Natural killer cell (primary cell): ENCODE data around the gene POLD4. TPM values are rescaled to one million over a fixed set of nuclear protein-coding genes. Genes with fewer than 3 reads are reported as not detected.

Experiments used
- ATAC-seq, 3 donors: fragments of 150-1000 bp in 2 of 3; fragments of 200-7000 bp in 1 of 3; cut with Tn5 transposase; 1 replicate in 1 of 3; 2 replicates in 2 of 3; pipeline ENCODE4 v1.10.0; 2021; ENCODE audit warnings: mild to moderate bottlenecking in 2 of 3, moderate library complexity in 2 of 3
- DNase-seq, 2 donors: peaks; one replicate each; pipeline versions ENCODE4 v3.0.0 to v3.0.0-alpha.2; 2013 to 2021; ENCODE audit warnings: mixed read lengths in 1 of 2
- H3K27ac ChIP-seq: one replicate; pipeline ENCODE4 v1.5.1; 2013; ENCODE audit warnings: mild to moderate bottlenecking, low read length
- H3K27me3 ChIP-seq: one replicate; pipeline ENCODE4 v1.6.1; 2013; ENCODE audit warnings: low read length; ENCODE audit not compliant: control insufficient read depth, insufficient read depth
- H3K36me3 ChIP-seq: one replicate; pipeline ENCODE4 v1.6.1; 2013; ENCODE audit warnings: low read length; ENCODE audit not compliant: control insufficient read depth, insufficient read depth
- H3K4me1 ChIP-seq: one replicate; pipeline ENCODE4 v1.6.1; 2013; ENCODE audit warnings: low read length; ENCODE audit not compliant: control insufficient read depth, insufficient read depth
- H3K4me3 ChIP-seq: one replicate; pipeline ENCODE4 v1.5.1; 2013; ENCODE audit warnings: low read length
- H3K9me3 ChIP-seq: one replicate; pipeline ENCODE4 v1.6.1; 2013; ENCODE audit warnings: low read length; ENCODE audit not compliant: control insufficient read depth, insufficient read depth
- H3K27ac Mint-ChIP-seq, 2 donors: one replicate each; pipeline ENCODE4 v1.8.0; 2022; ENCODE audit warnings: mild to moderate bottlenecking in 2 of 2, mixed read lengths in 2 of 2, moderate library complexity in 1 of 2
- H3K27me3 Mint-ChIP-seq, 2 donors: one replicate each; pipeline ENCODE4 v1.8.0; 2022; ENCODE audit warnings: low read depth in 2 of 2, mixed read lengths in 2 of 2
- H3K36me3 Mint-ChIP-seq: one replicate; pipeline ENCODE4 v1.8.0; 2022; ENCODE audit warnings: mixed read lengths
- H3K4me1 Mint-ChIP-seq, 2 donors: one replicate each; pipeline ENCODE4 v1.8.0; 2022; ENCODE audit warnings: mixed read lengths in 2 of 2
- H3K4me3 Mint-ChIP-seq: one replicate; pipeline ENCODE4 v1.8.0; 2022; ENCODE audit warnings: mild to moderate bottlenecking, moderate library complexity, mixed read lengths
- H3K9me3 Mint-ChIP-seq, 2 donors: one replicate each; pipeline ENCODE4 v1.8.0; 2022; ENCODE audit warnings: mixed read lengths in 2 of 2
- WGBS: methylation state at CpG from one replicate; pipeline ENCODE4 v1.1.7; 2013; ENCODE audit warnings: missing lambda C conversion rate; ENCODE audit not compliant: insufficient coverage; 5-methylcytosine and 5-hydroxymethylcytosine counted together
- intact Hi-C: fragments of 100-400 bp; cut with micrococcal nuclease; formaldehyde crosslinking; loops from one replicate; pipeline ENCODE4 v1.14.2; 2022
- total RNA-seq, 4 donors: library from RNA; stranded (reverse); fragments of 120-200 nt in 1 of 4; gene quantifications; one replicate each; pipeline versions ENCODE4 v1.2.3 to v1.2.4, GENCODE V29; 2013 to 2022
- TF ChIP-seq, protein P1 (sequence below): fragments of 200-600 bp; IDR thresholded peaks from one replicate; pipeline ENCODE4 v1.8.0; 2022; ENCODE audit warnings: antibody characterized with exemption

POLD4 gene
- total RNA-seq, 3 donors from 2014 or later (not counting 1 experiment from before 2014, with no cell fraction given): 45.8 to 63.7 (median 60.5) TPM

DNA sequence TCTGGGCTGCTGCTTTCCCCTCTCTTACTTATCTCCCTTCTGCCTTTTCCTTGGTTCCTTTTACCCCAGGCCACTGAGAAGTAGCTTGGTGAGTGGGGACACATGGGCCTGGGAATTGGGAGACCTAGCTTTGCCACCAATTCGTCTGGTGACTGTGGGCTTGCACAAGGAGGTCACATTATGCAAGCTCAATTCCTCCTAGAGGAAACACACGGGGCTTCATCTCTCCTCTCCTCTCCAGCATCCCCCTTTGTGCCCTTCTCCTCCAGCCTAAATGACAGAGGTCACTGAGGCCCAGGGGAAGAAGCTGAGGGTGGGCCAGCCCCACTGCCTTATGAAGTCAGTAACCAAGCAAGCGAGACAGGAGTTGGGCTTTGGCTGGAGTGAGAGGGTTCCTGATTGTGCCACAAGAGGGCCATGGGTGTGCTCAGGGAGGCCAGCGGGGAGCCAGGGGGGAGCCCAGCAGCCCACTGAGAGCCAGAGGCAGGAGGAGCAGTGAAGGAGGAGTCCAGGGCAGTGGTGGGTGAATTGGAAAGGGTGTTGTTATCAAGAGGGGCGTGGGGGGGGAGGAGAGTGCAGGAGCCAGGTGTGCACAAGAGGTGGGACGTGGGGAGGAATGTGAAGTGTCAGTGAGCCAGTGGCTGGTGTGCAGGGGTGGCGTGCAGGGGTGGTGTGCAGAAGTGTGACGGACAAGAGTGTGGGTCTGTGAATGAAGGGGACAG is 18.0 kb upstream of the POLD4 start:
- peaks cover 75% of the 10 kb centered on the region for H3K4me1 ChIP-seq
- DNase-seq (peak in 1 of 2 donors; percentile 70), ATAC-seq (no peak)
- H3K4me3 Mint-ChIP-seq: peak overlapping the region; percentile 90
- H3K27me3 ChIP-seq: peaks cover 3% of the 10 kb centered on the region
- WGBS: 45% methylated on average over 8 of the region's 8 CpGs
- H3K27ac Mint-ChIP-seq: peak overlapping the region; percentile 68 to 70
- H3K4me1 Mint-ChIP-seq: peaks cover 52 to 69% of the 10 kb centered on the region in 2 donors
- peaks cover under 1 to 6% of the 10 kb centered on the region in 2 donors for H3K27me3 Mint-ChIP-seq
- H3K9me3 ChIP-seq: no peaks in the 10 kb centered on the region
- no peaks in the 10 kb centered on the region for H3K36me3 ChIP-seq
- peak overlapping the region; percentile 38 for H3K4me3 ChIP-seq
- intact Hi-C loops: loop anchor here (5.0 kb wide), 2 partner anchors 84 to 104 kb away; partner anchors contain the start of genes ANKRD13D and GRK2
- no peaks in the 10 kb centered on the region for H3K36me3 Mint-ChIP-seq
- H3K9me3 Mint-ChIP-seq: no peaks in the 10 kb centered on the region
- TF ChIP-seq, protein P1, sequence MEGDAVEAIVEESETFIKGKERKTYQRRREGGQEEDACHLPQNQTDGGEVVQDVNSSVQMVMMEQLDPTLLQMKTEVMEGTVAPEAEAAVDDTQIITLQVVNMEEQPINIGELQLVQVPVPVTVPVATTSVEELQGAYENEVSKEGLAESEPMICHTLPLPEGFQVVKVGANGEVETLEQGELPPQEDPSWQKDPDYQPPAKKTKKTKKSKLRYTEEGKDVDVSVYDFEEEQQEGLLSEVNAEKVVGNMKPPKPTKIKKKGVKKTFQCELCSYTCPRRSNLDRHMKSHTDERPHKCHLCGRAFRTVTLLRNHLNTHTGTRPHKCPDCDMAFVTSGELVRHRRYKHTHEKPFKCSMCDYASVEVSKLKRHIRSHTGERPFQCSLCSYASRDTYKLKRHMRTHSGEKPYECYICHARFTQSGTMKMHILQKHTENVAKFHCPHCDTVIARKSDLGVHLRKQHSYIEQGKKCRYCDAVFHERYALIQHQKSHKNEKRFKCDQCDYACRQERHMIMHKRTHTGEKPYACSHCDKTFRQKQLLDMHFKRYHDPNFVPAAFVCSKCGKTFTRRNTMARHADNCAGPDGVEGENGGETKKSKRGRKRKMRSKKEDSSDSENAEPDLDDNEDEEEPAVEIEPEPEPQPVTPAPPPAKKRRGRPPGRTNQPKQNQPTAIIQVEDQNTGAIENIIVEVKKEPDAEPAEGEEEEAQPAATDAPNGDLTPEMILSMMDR: no peak
- H3K27ac ChIP-seq: no peak overlapping the region

DNA sequence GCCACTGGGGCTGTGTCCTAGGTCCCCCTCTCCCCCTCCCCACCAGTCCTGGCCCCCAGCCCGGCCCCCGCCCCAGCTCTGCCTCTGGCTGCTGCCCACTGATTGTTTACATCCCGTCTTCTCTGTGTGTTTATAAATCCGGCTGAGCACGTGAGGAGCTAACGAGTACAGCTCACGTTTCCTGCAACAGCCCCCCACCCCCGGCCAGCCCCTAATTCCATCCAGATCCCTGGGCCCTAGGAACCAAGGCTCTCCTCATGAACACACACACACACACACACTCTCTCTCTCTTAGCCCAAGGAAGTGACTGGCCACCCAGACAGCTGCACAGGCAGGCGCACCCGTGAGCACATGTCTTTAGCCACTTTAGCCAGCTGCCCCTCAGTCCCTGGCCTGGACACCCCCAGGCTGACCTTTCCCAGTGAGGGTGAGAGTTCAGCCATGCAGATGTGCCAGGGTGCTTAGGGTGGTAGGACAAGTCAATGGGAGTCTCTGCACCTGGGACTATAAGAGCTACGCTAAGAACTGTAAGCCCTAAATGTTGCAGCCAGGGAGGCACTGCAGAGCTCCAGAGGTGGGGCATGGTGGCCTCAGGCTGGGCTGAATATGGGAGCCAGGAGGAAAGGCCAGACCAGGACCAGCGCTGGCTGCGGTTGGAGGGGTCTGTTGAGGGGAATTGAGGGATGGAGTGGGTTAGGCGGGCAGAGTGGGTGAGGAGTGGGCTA is 17.2 kb upstream of the POLD4 start:
- H3K9me3 ChIP-seq: no peaks in the 10 kb centered on the region
- no peak overlapping the region for H3K27ac ChIP-seq
- ATAC-seq (no peak), DNase-seq (no peak)
- Mint-ChIP-seq H3K36me3 (no peaks in the 10 kb centered on the region), H3K4me1 (peaks cover 61 to 78% of the 10 kb centered on the region in 2 donors), H3K9me3 (no peaks in the 10 kb centered on the region), H3K27me3 (peaks cover 3 to 6% of the 10 kb centered on the region in 2 donors), H3K27ac (peak overlapping the region; percentile 68 to 70), H3K4me3 (peak overlapping the region; percentile 70)
- H3K4me3 ChIP-seq: no peak overlapping the region
- peaks cover 84% of the 10 kb centered on the region for H3K4me1 ChIP-seq
- TF ChIP-seq, protein P1: no peak
- no peaks in the 10 kb centered on the region for H3K36me3 ChIP-seq
- 64% methylated on average over 14 of the region's 14 CpGs for WGBS
- peaks cover 3% of the 10 kb centered on the region for H3K27me3 ChIP-seq
- intact Hi-C loops: loop anchor here (5.0 kb wide), 2 partner anchors 83 to 103 kb away; partner anchors contain the start of genes ANKRD13D and GRK2

DNA sequence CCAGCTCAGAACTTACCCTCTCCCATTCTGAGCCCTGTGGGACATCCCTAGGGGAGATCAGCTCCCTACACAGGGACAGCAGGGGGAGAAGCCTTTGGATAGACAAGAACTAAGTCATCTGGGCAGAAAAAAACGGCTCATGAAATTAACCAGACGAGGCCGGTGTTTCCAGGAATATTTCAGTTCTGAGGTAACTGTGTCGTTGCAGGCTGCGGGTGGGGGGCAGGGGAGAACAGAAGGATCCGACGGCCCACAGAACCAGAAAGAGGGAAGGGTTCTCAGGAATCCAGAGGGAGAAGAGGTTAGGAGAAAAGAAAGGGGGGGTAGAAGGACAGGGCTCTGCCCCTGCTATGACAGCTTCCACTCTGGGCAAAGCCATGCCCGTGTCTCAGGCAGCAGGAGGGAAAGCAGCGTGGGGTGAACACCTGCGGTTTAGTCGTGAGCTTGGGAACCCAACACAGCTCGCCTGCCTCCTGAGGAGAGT is 16.5 kb upstream of the POLD4 start:
- intact Hi-C loops: loop anchor here (5.0 kb wide), 2 partner anchors 83 to 103 kb away; partner anchors contain the start of genes ANKRD13D and GRK2
- H3K9me3 Mint-ChIP-seq: no peaks in the 10 kb centered on the region
- TF ChIP-seq, protein P1: no peak
- peaks cover 3 to 6% of the 10 kb centered on the region in 2 donors for H3K27me3 Mint-ChIP-seq
- 55% methylated on average over 12 of the region's 12 CpGs for WGBS
- Histone ChIP-seq H3K27me3 (peaks cover 3% of the 10 kb centered on the region), H3K27ac (no peak overlapping the region), H3K36me3 (no peaks in the 10 kb centered on the region), H3K9me3 (no peaks in the 10 kb centered on the region), H3K4me3 (no peak overlapping the region), H3K4me1 (peaks cover 89% of the 10 kb centered on the region)
- ATAC-seq (no peak), DNase-seq (peak in 1 of 2 donors; percentile 49)
- H3K27ac Mint-ChIP-seq: peak overlapping the region in 1 of 2 donors; percentile 70
- no peaks in the 10 kb centered on the region for H3K36me3 Mint-ChIP-seq
- H3K4me3 Mint-ChIP-seq: no peak overlapping the region
- H3K4me1 Mint-ChIP-seq: peaks cover 67 to 85% of the 10 kb centered on the region in 2 donors
